GM21529 (cell line): ENCODE measurements around the gene STRA6.
A peak's percentile ranks its signal among the peaks of the same experiment; 100 is the strongest.
"Not testable (repeated sequence)": the region's sequence is repeated elsewhere in the genome, so short reads cannot be mapped to it uniquely, and the experiment has no call there.

ENCODE experiments used
- ATAC-seq: cut with Tn5 transposase; IDR thresholded peaks from one replicate; pipeline ENCODE4 v1.9.1; 2021; ENCODE audit not compliant: unreplicated experiment

Gene STRA6

GRCh38 chr15:74167891-74168331 is 34.7 kb downstream of the STRA6 start:
- no peak for ATAC-seq

GRCh38 chr15:74165461-74165860 is 37.1 kb downstream of the STRA6 start:
- no peak for ATAC-seq

GRCh38 chr15:74162195-74162536 is 40.4 kb downstream of the STRA6 start:
- not testable (repeated sequence) for ATAC-seq

- ATAC-seq = not testable (repeated sequence)
Observed at GRCh38 chr15:74160390-74160789, 42.2 kb downstream of the STRA6 start.

GRCh38 chr15:74159773-74160172 is 42.8 kb downstream of the STRA6 start:
- ATAC-seq = no peak

- peak; percentile 89 for ATAC-seq
Observed at GRCh38 chr15:74158855-74159650, 43.5 kb downstream of the STRA6 start.

GRCh38 chr15:74157868-74158827 is 44.4 kb downstream of the STRA6 start:
- ATAC-seq = no peak

GRCh38 chr15:74156678-74157411 is 45.7 kb downstream of the STRA6 start:
- no peak for ATAC-seq

- no peak for ATAC-seq
Observed at GRCh38 chr15:74155766-74156417, 46.7 kb downstream of the STRA6 start.

- ATAC-seq = no peak
Observed at GRCh38 chr15:74147051-74147450, 55.5 kb downstream of the STRA6 start.

- no peak for ATAC-seq
Observed at GRCh38 chr15:74146277-74146800, 56.2 kb downstream of the STRA6 start.

GRCh38 chr15:74144153-74144775 is 58.3 kb downstream of the STRA6 start:
- ATAC-seq = no peak

- no peak for ATAC-seq
Observed at GRCh38 chr15:74141591-74141990, 61.0 kb downstream of the STRA6 start.

- ATAC-seq = no peak
Observed at GRCh38 chr15:74138642-74139041, 63.9 kb downstream of the STRA6 start.

GRCh38 chr15:74137537-74137894 is 65.1 kb downstream of the STRA6 start:
- ATAC-seq = no peak

- ATAC-seq = no peak
Observed at GRCh38 chr15:74136814-74137536, 65.6 kb downstream of the STRA6 start.

GRCh38 chr15:74136540-74136813 is 66.1 kb downstream of the STRA6 start:
- no peak for ATAC-seq

- ATAC-seq = no peak
Observed at GRCh38 chr15:74135041-74135565, 67.5 kb downstream of the STRA6 start.

GRCh38 chr15:74134387-74135027 is 68.1 kb downstream of the STRA6 start:
- no peak for ATAC-seq
